CD4-positive, alpha-beta T cell treated with Interleukin-15 for 4 hours (primary cell): ENCODE results near the gene SHROOM4.

Source experiments
- DNase-seq: peaks from one replicate; pipeline ENCODE4 v3.0.0-alpha.2; 2020; ENCODE audit warnings: low spot score

SHROOM4 gene

GRCh38 chrX:50813843-50814661, at the start of gene SHROOM4:
TSS of gene SHROOM4 (minus strand) at chrX:50814194. CDS start at chrX:50814018, 176 bp downstream.
- DNase-seq: no peak

- no peak for DNase-seq
Measured at GRCh38 chrX:50863471-50863870, 49.5 kb upstream of the SHROOM4 start.

GRCh38 chrX:50860518-50860917, 46.5 kb upstream of the SHROOM4 start:
- DNase-seq: no peak

GRCh38 chrX:50858548-50858947, 44.6 kb upstream of the SHROOM4 start:
- no peak for DNase-seq

- DNase-seq: no peak
Measured at GRCh38 chrX:50853399-50853798, 39.4 kb upstream of the SHROOM4 start.

GRCh38 chrX:50852524-50852923, 38.5 kb upstream of the SHROOM4 start:
- no peak for DNase-seq

GRCh38 chrX:50842221-50842620, 28.2 kb upstream of the SHROOM4 start:
- no peak for DNase-seq

GRCh38 chrX:50839730-50840129, 25.7 kb upstream of the SHROOM4 start:
- DNase-seq: no peak

- DNase-seq: no peak
Measured at GRCh38 chrX:50838820-50839600, 25.0 kb upstream of the SHROOM4 start.

GRCh38 chrX:50827996-50828395, 14.0 kb upstream of the SHROOM4 start:
- DNase-seq: no peak

- no peak for DNase-seq
Measured at GRCh38 chrX:50825825-50826224, 11.8 kb upstream of the SHROOM4 start.

- no peak for DNase-seq
Measured at GRCh38 chrX:50818986-50819385, 5.0 kb upstream of the SHROOM4 start.

- DNase-seq: no peak
Measured at GRCh38 chrX:50815120-50815519, 1.1 kb upstream of the SHROOM4 start.

- no peak for DNase-seq
Measured at GRCh38 chrX:50814701-50815100, 707 bp upstream of the SHROOM4 start.

GRCh38 chrX:50812995-50813842, 775 bp downstream of the SHROOM4 start:
- DNase-seq: no peak

GRCh38 chrX:50805276-50805675, 8.7 kb downstream of the SHROOM4 start:
- DNase-seq: no peak

GRCh38 chrX:50801135-50801534, 12.9 kb downstream of the SHROOM4 start:
- no peak for DNase-seq

- DNase-seq: no peak
Measured at GRCh38 chrX:50799531-50799961, 14.4 kb downstream of the SHROOM4 start.

- no peak for DNase-seq
Measured at GRCh38 chrX:50798783-50799182, 15.2 kb downstream of the SHROOM4 start.

GRCh38 chrX:50787099-50787498, 26.9 kb downstream of the SHROOM4 start:
- DNase-seq: no peak

GRCh38 chrX:50780144-50780543, 33.9 kb downstream of the SHROOM4 start:
- DNase-seq: no peak

GRCh38 chrX:50779694-50780093, 34.3 kb downstream of the SHROOM4 start:
- DNase-seq: no peak
